Astrocyte of the spinal cord (primary cell): ENCODE results near the gene ELFN1.
A peak's percentile ranks its signal among the peaks of the same experiment; 100 is the strongest.

ENCODE experiments used
- DNase-seq: peaks from one replicate; pipeline ENCODE4 v3.0.0; 2011; ENCODE audit warnings: low read depth, low spot score
- H3K4me3 ChIP-seq: 2 replicates; pipeline ENCODE4 v1.5.1; 2011; ENCODE audit warnings: low read depth, mild to moderate bottlenecking, low read length, moderate library complexity
- CTCF ChIP-seq: IDR thresholded peaks from 2 replicates; pipeline ENCODE4 v1.5.1; 2012; ENCODE audit warnings: low read depth, mild to moderate bottlenecking, low read length, inconsistent platforms
- in situ Hi-C: cut with HindIII; loops from 2 replicates; pipeline ENCODE4 v1.10.0; 2017; ENCODE audit warnings: low sequenced_read_pairs

Gene ELFN1

GRCh38 chr7:1669954-1670893 lies at the start of gene ELFN1:
ELFN1 (plus strand) TSS chr7:1670277; CDS start chr7:1744597, 74,320 bp downstream.
- TF ChIP-seq CTCF = no peak
- DNase-seq = no peak
- peak within 1 kb of the TSS; percentile 5 for H3K4me3 ChIP-seq
- in situ Hi-C loops = no loop called here

GRCh38 chr7:1620835-1621234 lies 49.2 kb upstream of the ELFN1 start:
- no peak overlapping the region for H3K4me3 ChIP-seq

GRCh38 chr7:1621718-1622117 lies 48.4 kb upstream of the ELFN1 start:
- H3K4me3 ChIP-seq = no peak overlapping the region
- DNase-seq = no peak
- in situ Hi-C loops = no loop called here
- TF ChIP-seq CTCF = no peak

More at GRCh38 chr7:1620835-1621234, 49.2 kb upstream of the ELFN1 start:
- DNase-seq = no peak
- TF ChIP-seq CTCF = no peak
- in situ Hi-C loops = no loop called here

- no peak for DNase-seq
- no peak overlapping the region for H3K4me3 ChIP-seq
- no peak for TF ChIP-seq CTCF
- in situ Hi-C loops = no loop called here
These were observed 47.6 kb upstream of the ELFN1 start for GRCh38 chr7:1622441-1622840.

GRCh38 chr7:1623810-1624209 lies 46.3 kb upstream of the ELFN1 start:
- no peak overlapping the region for H3K4me3 ChIP-seq
- DNase-seq = no peak
- TF ChIP-seq CTCF = no peak
- in situ Hi-C loops = no loop called here

- TF ChIP-seq CTCF = no peak
- DNase-seq = no peak
- H3K4me3 ChIP-seq = no peak overlapping the region
- in situ Hi-C loops = no loop called here
These were observed 44.8 kb upstream of the ELFN1 start for GRCh38 chr7:1624999-1625927.
